Measurements from ENCODE around the gene CLIP4. TPM values are rescaled to one million over a fixed set of nuclear protein-coding genes. Genes with fewer than 3 reads are reported as not detected.

The CLIP4 gene
- total and polyA plus RNA-seq, 2 of the 13 experiments (the other 11 are each of a cell fraction or from before 2014, with no cell fraction given), result 0.46 to 0.49 TPM

DNA sequence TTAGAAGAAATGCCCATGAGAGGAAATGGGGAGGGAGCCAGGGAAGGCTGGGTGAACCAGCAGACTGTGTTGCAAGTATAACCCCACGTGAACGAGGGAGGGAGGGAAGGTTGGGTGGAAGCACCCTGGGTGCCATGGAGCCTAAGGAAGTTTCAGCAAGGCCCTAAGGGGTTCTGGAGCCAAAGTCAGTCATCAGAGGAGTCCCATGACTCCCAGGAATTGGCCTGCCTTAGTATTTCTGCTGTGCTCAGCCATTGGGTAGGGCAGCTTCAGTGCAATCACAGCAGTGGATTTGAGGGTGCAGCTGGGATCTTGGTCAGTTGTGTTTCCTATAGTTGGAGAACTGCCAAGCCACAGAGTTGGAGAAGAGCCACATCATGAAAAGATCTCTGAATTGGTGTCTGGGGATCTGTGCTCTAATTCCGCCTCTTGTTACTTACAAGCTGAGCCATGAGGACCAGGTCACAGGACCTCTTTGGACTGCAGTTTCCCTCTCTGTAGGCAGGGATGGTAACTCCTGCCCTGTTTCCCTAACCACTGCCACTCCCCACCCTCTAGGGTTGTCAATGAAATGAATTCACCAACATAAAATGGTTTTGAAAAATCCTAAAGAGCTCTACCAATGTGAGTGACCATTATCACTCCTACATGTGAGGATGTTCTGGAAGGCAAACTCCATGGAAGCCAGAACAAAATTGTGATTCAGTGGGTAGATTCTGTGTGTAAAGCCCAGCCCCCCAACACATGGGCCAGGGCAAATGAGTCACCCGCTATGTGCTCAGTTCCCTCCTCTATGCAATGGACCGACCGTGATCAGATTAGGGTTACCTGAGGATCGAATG is 108.9 kb downstream of the CLIP4 start:
- Histone ChIP-seq H3K4me2 (ENCODE audit: low read depth, low read length) (no peak overlapping the region), H4K20me1 (ENCODE audit: insufficient read depth, low read length) (no peaks in the 10 kb centered on the region), H3K4me3 (replicated peaks in 1 of 3; ENCODE audit: insufficient read depth in 1 of 3, low read depth in 2 of 3, low read length in 3 of 3) (no peak overlapping the region), H3K36me3 (replicated peaks in 1 of 2; ENCODE audit: control insufficient read depth in 1 of 2, insufficient read depth in 2 of 2, low read length in 2 of 2) (no peaks in the 10 kb centered on the region), H3K4me1 (ENCODE audit: insufficient read depth, low read length) (no peaks in the 10 kb centered on the region), H3K9me3 (ENCODE audit: low read length) (no peaks in the 10 kb centered on the region), H3K9ac (ENCODE audit: insufficient read depth, low read depth, low read length) (no peak overlapping the region), H2AFZ (ENCODE audit: low read length) (no peak overlapping the region), H3K79me2 (ENCODE audit: insufficient read depth, low read length) (no peaks in the 10 kb centered on the region), H3K27me3 (ENCODE audit: control insufficient read depth in 1 of 2, insufficient read depth in 2 of 2, low read length in 2 of 2) (peaks cover 6 to 54% of the 10 kb centered on the region in 2 experiments; a peak in 4 of 5 replicates), H3K27ac (ENCODE audit: extremely low read length, insufficient read depth, low read length) (no peak overlapping the region)
- CTCF ChIA-PET (ENCODE audit: low intra/inter-chr PET ratio, low total read pairs), result no interaction called here
- no peak for ATAC-seq
- in situ Hi-C loops (cut with HindIII; ENCODE audit: extremely low pct_ligation_motif_present, low pct_unique_long_range_greater_than_20kb) (no loop called here), intact Hi-C loops (cut with micrococcal nuclease; ENCODE audit: unreplicated experiment) (no loop called here)
- no peak for FAIRE-seq
- no peak for DNase-seq (ENCODE audit: low spot score)
- POLR2A ChIA-PET, result no interaction called here
- no TSS peak for BruUV-seq (replicated peaks)
- 5% methylated on average over 6 of the region's 7 CpGs for WGBS (ENCODE audit: low lambda C conversion rate)
- TF ChIP-seq TAF1 (CRISPR knock-in tag; IDR thresholded peaks at IDR 0.05) (no peak), TBX3 (IDR thresholded peaks at IDR 0.05; ENCODE audit: borderline replicate concordance) (no peak), SCMH1 (CRISPR knock-in tag; IDR thresholded peaks at IDR 0.05; ENCODE audit: borderline replicate concordance) (no peak), EHMT2 (IDR thresholded peaks at IDR 0.05; ENCODE audit: borderline replicate concordance, low read depth, low read length) (no peak), FOXP1 (IDR thresholded peaks at IDR 0.05) (no peak), FOXP1 (CRISPR knock-in tag; IDR thresholded peaks at IDR 0.05) (no peak), ZNF260 (CRISPR knock-in tag; IDR thresholded peaks at IDR 0.05; ENCODE audit: borderline replicate concordance, low read depth) (no peak), CBX1 (IDR thresholded peaks at IDR 0.05; ENCODE audit: low read depth) (no peak), ATF7-NPFF (CRISPR knock-in tag; IDR thresholded peaks at IDR 0.05; ENCODE audit: low read depth) (no peak), RNF2 (conservative IDR thresholded peaks at IDR 0.05; ENCODE audit: low read depth) (no peak), NFKBIZ (CRISPR knock-in tag; IDR thresholded peaks at IDR 0.05) (no peak), ZNF44 (CRISPR knock-in tag; IDR thresholded peaks at IDR 0.05) (no peak)
- TF ChIP-seq, protein P1, sequence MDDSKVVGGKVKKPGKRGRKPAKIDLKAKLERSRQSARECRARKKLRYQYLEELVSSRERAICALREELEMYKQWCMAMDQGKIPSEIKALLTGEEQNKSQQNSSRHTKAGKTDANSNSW (CRISPR knock-in tag; IDR thresholded peaks at IDR 0.05; ENCODE audit: borderline replicate concordance), result no peak
